Measurements from ENCODE around the gene LCE2C.

LCE2C gene

DNA sequence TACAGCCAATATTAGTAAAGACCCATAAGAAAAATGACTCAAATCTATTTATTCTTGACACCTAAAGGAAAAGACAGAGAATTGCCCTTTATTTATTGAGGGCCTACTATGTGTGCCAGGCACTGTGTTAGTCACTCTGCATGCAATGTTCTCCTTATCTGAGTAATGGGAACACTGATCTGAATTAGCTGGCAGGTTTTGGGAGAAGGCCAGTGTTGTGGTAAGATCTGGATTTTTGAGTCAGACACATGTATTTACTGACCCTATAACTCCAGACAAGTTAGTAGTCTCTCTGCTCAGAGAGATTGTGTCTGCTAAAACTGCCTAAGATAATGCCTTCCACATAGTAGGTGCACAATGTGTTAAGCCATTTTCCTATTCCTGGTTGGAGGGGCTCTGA, 50.2 kb downstream of the LCE2C start:
- DNase-seq (ENCODE audit: low read depth) = no peak

Data from T follicular helper cell (primary cell).